Kidney epithelial cell (primary cell): Measurements from ENCODE around the gene BMPR1B. TPM values are rescaled to one million over a fixed set of nuclear protein-coding genes. Genes with fewer than 3 reads are reported as not detected.
A peak's percentile ranks its signal among the peaks of the same experiment; 100 is the strongest.

ENCODE experiments used
- DNase-seq: peaks from one replicate; pipeline ENCODE4 v3.0.0-alpha.2; 2010; ENCODE audit warnings: low read depth
- H3K27me3 ChIP-seq: 2 replicates; pipeline ENCODE4 v1.6.0; 2011; ENCODE audit warnings: low read length; ENCODE audit not compliant: control insufficient read depth, insufficient read depth
- H3K36me3 ChIP-seq: 2 replicates; pipeline ENCODE4 v1.5.1; 2011; ENCODE audit warnings: low read length; ENCODE audit not compliant: control insufficient read depth, insufficient read depth
- H3K4me3 ChIP-seq: 2 replicates; pipeline ENCODE4 v1.5.1; 2011; ENCODE audit warnings: low read depth, mild to moderate bottlenecking, control low read depth, low read length
- total RNA-seq: library from RNA; depleted of rRNA; stranded (reverse); fragments of >200 nt; gene quantifications from 2 replicates; pipeline ENCODE4 v1.2.3, GENCODE V29; 2015
- TF ChIP-seq, protein P1 (sequence below): IDR thresholded peaks from 2 replicates; pipeline ENCODE4 v1.5.1; 2011; ENCODE audit warnings: mild to moderate bottlenecking, moderate library complexity, low read length, control low read depth, inconsistent platforms; ENCODE audit not compliant: insufficient read depth, poor library complexity, severe bottlenecking

The BMPR1B gene
- total RNA-seq, 1 donor from 2014 or later, result 9.2 TPM

GRCh38 chr4:94961420-94961819, 203.7 kb downstream of the BMPR1B start:
- no peaks in the 10 kb centered on the region for H3K27me3 ChIP-seq
- no peak for DNase-seq
- no peak overlapping the region for H3K4me3 ChIP-seq
- TF ChIP-seq, protein P1, sequence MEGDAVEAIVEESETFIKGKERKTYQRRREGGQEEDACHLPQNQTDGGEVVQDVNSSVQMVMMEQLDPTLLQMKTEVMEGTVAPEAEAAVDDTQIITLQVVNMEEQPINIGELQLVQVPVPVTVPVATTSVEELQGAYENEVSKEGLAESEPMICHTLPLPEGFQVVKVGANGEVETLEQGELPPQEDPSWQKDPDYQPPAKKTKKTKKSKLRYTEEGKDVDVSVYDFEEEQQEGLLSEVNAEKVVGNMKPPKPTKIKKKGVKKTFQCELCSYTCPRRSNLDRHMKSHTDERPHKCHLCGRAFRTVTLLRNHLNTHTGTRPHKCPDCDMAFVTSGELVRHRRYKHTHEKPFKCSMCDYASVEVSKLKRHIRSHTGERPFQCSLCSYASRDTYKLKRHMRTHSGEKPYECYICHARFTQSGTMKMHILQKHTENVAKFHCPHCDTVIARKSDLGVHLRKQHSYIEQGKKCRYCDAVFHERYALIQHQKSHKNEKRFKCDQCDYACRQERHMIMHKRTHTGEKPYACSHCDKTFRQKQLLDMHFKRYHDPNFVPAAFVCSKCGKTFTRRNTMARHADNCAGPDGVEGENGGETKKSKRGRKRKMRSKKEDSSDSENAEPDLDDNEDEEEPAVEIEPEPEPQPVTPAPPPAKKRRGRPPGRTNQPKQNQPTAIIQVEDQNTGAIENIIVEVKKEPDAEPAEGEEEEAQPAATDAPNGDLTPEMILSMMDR, result no peak
- no peaks in the 10 kb centered on the region for H3K36me3 ChIP-seq

DNA sequence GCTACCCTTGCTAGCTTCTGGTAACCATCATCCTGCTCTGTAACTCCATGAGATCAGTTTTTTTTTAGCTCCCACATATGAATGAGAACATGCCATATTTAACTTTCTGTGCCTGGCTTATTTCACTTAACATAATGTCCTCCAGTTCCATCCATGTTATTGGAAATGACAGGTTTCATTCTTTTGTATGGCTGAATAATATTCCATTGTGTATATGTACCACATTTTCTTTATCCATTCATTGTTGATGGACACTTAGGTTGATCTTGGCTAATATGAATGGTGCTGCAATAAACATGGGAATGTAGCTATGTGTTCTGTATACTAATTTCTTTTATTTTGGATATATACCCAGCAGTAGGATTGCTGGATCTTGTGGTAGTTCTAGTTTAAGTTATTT, 204.7 kb downstream of the BMPR1B start:
- Histone ChIP-seq H3K36me3 (no peaks in the 10 kb centered on the region), H3K27me3 (no peaks in the 10 kb centered on the region), H3K4me3 (no peak overlapping the region)
- TF ChIP-seq, protein P1, result no peak
- DNase-seq, result no peak

- Histone ChIP-seq H3K27me3 (no peaks in the 10 kb centered on the region), H3K36me3 (no peaks in the 10 kb centered on the region), H3K4me3 (no peak overlapping the region)
- DNase-seq, result no peak
- TF ChIP-seq, protein P1, result no peak
These were observed 208.1 kb downstream of the BMPR1B start for GRCh38 chr4:94965852-94966251.

DNA sequence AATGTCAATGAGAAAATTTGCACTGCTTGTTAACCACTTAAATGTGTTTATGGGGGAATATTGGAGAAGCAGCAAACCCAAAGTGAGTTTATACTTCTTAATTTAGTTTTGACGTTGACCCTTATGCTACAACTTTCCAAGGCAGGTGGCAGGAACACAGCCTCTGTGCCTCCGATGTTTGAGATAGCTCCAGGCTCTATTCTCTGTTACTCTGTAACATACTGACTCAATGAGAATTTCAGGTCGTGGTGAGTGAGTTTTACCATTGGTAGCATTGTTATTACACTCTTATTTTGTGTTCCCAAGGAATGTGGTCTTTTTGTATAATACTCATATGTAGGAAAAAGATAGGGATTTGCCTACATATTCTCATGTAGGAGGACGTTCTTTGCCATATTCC, 210.7 kb downstream of the BMPR1B start:
- no peak overlapping the region for H3K4me3 ChIP-seq
- TF ChIP-seq, protein P1, result no peak
- no peaks in the 10 kb centered on the region for H3K36me3 ChIP-seq
- DNase-seq, result no peak
- no peaks in the 10 kb centered on the region for H3K27me3 ChIP-seq

- no peak for DNase-seq
These were observed 212.9 kb downstream of the BMPR1B start for GRCh38 chr4:94970650-94971049.

GRCh38 chr4:94974773-94975172, 217.0 kb downstream of the BMPR1B start:
- TF ChIP-seq, protein P1, result no peak
- Histone ChIP-seq H3K4me3 (no peak overlapping the region), H3K36me3 (no peaks in the 10 kb centered on the region), H3K27me3 (no peaks in the 10 kb centered on the region)
- peak; percentile 56 for DNase-seq

More at GRCh38 chr4:94970650-94971049, 212.9 kb downstream of the BMPR1B start:
- TF ChIP-seq, protein P1, result no peak
- Histone ChIP-seq H3K27me3 (no peaks in the 10 kb centered on the region), H3K4me3 (no peak overlapping the region), H3K36me3 (no peaks in the 10 kb centered on the region)
